GM20000 (cell line): Measurements from ENCODE around the gene DONSON.

Experiments
- DNase-seq: peaks from one replicate; pipeline ENCODE4 v3.0.0; 2012; ENCODE audit warnings: low spot score
- TF ChIP-seq, protein P1 (sequence below): IDR thresholded peaks from 2 replicates; pipeline ENCODE4 v1.5.1; 2012; ENCODE audit warnings: mild to moderate bottlenecking, control low read depth; ENCODE audit errors: extremely low read depth, missing control alignments

Gene DONSON

DNA sequence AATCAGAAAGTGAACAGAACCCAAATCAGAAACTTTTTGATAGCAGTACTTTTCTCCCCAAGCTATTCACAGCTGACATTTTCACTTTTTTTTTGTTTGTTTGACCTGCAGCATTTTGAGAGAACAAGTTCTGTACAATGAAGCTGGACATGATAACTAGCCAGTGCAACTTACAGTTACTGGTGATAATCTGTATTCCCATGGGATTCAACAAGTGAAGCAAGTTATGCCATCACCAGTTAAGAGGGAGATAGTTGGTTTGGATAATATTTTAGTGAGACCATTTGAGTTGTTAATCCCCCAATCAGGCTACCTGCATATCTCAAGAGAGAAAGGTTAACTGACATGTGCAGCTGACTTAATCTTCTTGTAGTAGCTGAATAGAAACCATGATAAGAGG, 27.5 kb downstream of the DONSON start:
- no peak for DNase-seq
- TF ChIP-seq, protein P1, sequence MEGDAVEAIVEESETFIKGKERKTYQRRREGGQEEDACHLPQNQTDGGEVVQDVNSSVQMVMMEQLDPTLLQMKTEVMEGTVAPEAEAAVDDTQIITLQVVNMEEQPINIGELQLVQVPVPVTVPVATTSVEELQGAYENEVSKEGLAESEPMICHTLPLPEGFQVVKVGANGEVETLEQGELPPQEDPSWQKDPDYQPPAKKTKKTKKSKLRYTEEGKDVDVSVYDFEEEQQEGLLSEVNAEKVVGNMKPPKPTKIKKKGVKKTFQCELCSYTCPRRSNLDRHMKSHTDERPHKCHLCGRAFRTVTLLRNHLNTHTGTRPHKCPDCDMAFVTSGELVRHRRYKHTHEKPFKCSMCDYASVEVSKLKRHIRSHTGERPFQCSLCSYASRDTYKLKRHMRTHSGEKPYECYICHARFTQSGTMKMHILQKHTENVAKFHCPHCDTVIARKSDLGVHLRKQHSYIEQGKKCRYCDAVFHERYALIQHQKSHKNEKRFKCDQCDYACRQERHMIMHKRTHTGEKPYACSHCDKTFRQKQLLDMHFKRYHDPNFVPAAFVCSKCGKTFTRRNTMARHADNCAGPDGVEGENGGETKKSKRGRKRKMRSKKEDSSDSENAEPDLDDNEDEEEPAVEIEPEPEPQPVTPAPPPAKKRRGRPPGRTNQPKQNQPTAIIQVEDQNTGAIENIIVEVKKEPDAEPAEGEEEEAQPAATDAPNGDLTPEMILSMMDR, result no peak

DNA sequence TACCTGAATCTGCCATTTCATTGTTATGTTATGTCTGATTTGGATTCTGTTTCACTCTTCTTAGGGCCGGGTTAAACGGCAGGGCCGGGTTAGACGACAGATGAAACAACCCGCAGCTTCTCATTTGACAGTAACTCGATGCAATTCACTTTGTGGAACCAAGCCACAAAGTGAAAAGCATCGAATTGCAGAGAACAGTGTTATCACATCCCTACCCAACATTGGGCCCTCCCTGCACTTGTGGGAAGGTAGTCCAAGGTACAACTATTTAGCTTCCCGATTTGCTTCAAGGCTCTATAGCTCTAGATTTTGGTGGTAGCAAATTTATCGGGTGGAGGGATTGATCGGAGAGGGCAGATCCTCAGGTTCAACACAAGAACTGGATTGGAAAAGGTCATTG, 28.7 kb downstream of the DONSON start:
- DNase-seq, result no peak
- TF ChIP-seq, protein P1, result no peak

DNA sequence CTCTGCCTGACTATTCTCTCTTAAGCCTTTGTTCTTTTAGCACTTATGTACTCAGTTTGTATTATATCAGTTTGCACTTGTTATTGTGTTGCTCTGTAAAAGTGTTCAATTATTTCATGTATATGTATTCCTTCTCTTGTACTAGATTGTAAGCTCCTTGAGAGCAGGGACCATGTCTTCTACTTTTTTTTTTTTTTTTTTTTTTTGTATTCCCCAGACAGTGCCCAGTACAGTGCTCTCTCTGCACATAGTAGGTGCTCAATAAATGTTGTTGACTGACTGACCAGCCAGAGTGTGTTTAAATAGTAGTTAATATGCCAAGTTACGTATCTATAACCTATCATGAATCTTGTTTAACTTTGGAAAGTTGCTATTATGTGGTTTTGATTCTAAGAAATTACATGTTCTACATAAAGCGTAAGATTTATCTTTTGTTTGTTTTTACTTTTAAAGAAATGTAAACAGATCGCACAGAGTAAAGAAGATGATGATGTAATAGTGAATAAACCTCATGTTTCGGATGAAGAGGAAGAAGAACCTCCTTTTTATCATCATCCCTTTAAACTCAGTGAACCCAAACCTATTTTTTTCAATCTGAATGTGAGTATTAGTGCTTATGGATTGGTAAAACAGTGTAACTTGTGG, 29.6 kb downstream of the DONSON start:
- TF ChIP-seq, protein P1, result no peak
- no peak for DNase-seq

DNA sequence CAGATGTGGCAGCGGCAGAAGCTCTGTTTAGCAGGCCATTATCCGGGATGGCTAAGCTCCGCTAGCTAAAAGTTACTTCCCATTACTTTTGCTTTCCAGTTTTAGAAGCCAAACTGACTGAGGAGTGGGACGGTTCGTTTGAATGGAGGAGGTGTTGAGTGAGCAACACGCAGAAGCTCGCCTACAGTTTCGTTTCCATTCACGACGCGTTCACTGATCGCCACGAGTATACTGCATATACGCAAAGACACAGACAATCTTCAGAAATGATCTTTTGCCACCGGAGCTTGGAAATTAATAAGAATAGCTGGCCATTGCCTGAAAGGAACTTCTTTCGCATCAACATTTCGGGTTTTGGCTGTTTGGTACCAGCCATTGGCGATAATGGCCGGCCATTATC, 31.0 kb downstream of the DONSON start:
- no peak for DNase-seq
- TF ChIP-seq, protein P1, result no peak

DNA sequence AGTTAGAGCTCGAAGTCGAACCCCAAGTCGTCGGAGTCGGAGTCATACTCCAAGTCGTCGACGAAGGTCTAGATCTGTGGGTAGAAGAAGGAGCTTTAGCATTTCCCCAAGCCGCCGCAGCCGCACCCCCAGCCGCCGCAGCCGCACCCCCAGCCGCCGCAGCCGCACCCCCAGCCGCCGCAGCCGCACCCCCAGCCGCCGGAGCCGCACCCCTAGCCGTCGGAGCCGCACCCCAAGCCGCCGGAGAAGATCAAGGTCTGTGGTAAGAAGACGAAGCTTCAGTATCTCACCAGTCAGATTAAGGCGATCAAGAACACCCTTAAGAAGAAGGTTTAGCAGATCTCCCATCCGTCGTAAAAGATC, 33.5 kb downstream of the DONSON start:
- no peak for DNase-seq
- TF ChIP-seq, protein P1, result no peak

DNA sequence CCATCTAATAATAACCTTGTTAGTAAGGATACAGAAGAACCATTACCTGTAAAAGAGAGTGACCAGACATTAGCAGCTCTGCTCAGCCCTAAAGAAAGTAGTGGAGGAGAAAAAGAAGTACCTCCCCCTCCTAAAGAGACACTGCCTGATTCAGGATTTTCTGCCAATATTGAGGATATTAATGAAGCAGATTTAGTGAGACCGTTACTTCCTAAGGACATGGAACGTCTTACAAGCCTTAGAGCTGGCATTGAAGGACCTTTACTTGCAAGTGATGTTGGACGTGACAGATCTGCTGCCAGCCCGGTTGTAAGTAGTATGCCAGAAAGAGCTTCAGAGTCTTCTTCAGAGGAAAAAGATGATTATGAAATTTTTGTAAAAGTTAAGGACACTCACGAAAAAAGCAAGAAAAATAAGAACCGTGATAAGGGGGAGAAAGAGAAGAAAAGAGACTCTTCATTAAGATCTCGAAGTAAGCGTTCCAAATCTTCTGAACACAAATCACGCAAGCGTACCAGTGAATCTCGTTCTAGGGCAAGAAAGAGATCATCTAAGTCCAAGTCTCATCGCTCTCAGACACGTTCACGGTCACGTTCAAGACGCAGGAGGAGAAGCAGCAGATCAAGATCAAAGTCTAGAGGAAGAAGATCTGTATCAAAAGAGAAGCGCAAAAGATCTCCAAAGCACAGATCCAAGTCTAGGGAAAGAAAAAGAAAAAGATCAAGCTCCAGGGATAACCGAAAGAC, 34.1 kb downstream of the DONSON start:
- TF ChIP-seq, protein P1, result no peak
- DNase-seq, result peak; percentile 16

DNA sequence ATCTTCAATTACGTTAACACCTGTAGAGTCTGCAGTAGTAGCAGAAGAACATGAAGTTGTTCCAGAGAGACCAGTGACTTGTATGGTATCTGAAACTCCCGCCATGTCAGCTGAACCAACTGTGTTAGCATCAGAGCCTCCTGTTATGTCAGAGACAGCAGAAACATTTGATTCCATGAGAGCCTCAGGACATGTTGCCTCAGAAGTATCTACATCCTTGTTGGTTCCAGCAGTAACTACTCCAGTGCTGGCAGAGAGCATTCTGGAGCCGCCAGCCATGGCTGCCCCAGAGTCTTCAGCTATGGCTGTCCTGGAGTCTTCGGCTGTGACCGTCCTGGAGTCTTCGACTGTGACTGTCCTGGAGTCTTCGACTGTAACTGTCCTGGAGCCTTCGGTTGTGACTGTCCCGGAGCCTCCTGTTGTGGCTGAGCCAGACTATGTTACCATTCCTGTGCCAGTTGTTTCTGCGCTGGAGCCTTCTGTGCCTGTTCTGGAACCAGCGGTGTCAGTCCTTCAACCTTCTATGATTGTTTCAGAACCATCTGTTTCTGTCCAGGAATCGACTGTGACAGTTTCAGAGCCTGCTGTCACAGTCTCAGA, 35.4 kb downstream of the DONSON start:
- peak; percentile 10 for DNase-seq

More for the DNA sequence above, 35.4 kb downstream of the DONSON start:
- TF ChIP-seq, protein P1, result no peak
